Fibroblast of the aortic adventitia (primary cell): ENCODE data around the gene ZBTB34. TPM values are rescaled to one million over a fixed set of nuclear protein-coding genes. Genes with fewer than 3 reads are reported as not detected.

ENCODE experiments used
- DNase-seq: peaks from one replicate; pipeline ENCODE4 v3.0.0-alpha.2; 2010; ENCODE audit warnings: low read depth
- H3K4me3 ChIP-seq: 2 replicates; pipeline ENCODE4 v1.5.1; 2011; ENCODE audit warnings: low read depth, mild to moderate bottlenecking, control low read depth, low read length, moderate library complexity
- CTCF ChIP-seq: IDR thresholded peaks from 2 replicates; pipeline ENCODE4 v1.5.1; 2011; ENCODE audit warnings: mild to moderate bottlenecking, low read length, control low read depth, inconsistent platforms; ENCODE audit not compliant: insufficient read depth
- total RNA-seq: library from RNA; depleted of rRNA; stranded (reverse); fragments of >200 nt; gene quantifications from 2 replicates; pipeline ENCODE4 v1.2.3, GENCODE V29; 2012; ENCODE audit warnings: low replicate concordance

The ZBTB34 gene
- total RNA-seq, 1 donor = 8.8 TPM

- no peak for DNase-seq
- no peak for TF ChIP-seq CTCF
- H3K4me3 ChIP-seq = no peak overlapping the region
These were observed 14.3 kb downstream of the ZBTB34 start for GRCh38 chr9:126874546-126875314.

- DNase-seq = no peak
- TF ChIP-seq CTCF = no peak
- H3K4me3 ChIP-seq = no peak overlapping the region
These were observed 15.5 kb downstream of the ZBTB34 start for GRCh38 chr9:126875756-126876510.

GRCh38 chr9:126876531-126876930, 16.1 kb downstream of the ZBTB34 start:
- no peak overlapping the region for H3K4me3 ChIP-seq
- TF ChIP-seq CTCF = no peak
- no peak for DNase-seq

DNA sequence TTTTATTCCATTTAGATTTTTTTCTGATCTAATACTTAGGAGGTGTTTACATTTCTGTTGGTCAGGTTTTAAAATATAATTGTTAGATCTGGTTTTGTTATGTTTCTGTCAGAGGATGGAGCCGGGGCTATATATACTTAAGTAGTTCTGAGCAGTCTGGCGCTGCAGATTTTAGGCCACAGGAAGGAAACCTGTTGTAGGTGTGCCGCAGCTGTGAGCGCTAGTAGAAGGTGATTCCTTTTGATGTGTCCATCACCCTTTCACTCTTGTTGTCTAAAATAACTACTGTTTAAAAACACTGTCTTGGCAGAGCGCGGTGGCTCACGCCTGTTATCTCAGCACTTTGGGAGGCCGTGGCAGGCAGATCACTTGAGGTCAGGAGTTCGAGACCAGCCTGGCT, 17.0 kb downstream of the ZBTB34 start:
- DNase-seq = no peak
- no peak for TF ChIP-seq CTCF
- no peak overlapping the region for H3K4me3 ChIP-seq

DNA sequence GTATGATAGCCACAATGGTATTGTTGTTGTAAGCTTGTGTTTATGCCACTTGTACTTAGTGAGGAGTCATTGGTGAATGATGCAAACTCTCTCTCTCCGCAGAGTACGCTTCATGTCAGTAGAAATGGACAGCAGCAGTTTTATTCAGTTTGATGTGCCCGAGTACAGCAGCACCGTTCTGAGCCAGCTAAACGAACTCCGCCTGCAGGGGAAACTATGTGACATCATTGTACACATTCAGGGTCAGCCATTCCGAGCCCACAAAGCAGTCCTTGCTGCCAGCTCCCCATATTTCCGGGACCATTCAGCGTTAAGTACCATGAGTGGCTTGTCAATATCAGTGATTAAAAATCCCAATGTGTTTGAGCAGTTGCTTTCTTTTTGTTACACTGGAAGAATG, 18.8 kb downstream of the ZBTB34 start:
- TF ChIP-seq CTCF = no peak
- no peak for DNase-seq

GRCh38 chr9:126880226-126880946, 19.9 kb downstream of the ZBTB34 start:
- TF ChIP-seq CTCF = no peak
- H3K4me3 ChIP-seq = no peak overlapping the region
- DNase-seq = no peak

More for the DNA sequence above, 18.8 kb downstream of the ZBTB34 start:
- no peak overlapping the region for H3K4me3 ChIP-seq
